Spleen (tissue), 11 donors: ENCODE data around the gene FTO. TPM values are rescaled to one million over a fixed set of nuclear protein-coding genes. Genes with fewer than 3 reads are reported as not detected.
"Not testable (repeated sequence)": the region's sequence is repeated elsewhere in the genome, so short reads cannot be mapped to it uniquely, and the experiment has no call there.

Source experiments
- DNase-seq: peaks from one replicate; pipeline ENCODE4 v3.0.0-alpha.2; 2020
- H3K27ac ChIP-seq, 8 donors: fragments of 200-600 bp; sonication (generic) in 7 of 8; 1 replicate in 4 of 8; 2 replicates in 4 of 8; pipeline versions ENCODE4 v1.5.0 to v1.8.0; 2016 to 2021; ENCODE audit warnings: inconsistent platforms in 4 of 8, mild to moderate bottlenecking in 4 of 8, moderate library complexity in 1 of 8
- H3K27me3 ChIP-seq, 7 donors: fragments of 200-600 bp; sonication (generic) in 6 of 7; replicated peaks in 1 of 7; 1 replicate in 4 of 7; 2 replicates in 3 of 7; pipeline versions ENCODE4 v1.5.0 to v1.8.0; 2016 to 2021; ENCODE audit warnings: inconsistent platforms in 3 of 7, mild to moderate bottlenecking in 1 of 7
- H3K36me3 ChIP-seq, 6 donors: fragments of 200-600 bp; sonication (generic) in 5 of 6; 1 replicate in 4 of 6; 2 replicates in 2 of 6; pipeline versions ENCODE4 v1.5.0 to v1.8.0; 2016 to 2021; ENCODE audit warnings: inconsistent platforms in 2 of 6
- H3K4me1 ChIP-seq, 6 donors: fragments of 200-600 bp; sonication (generic) in 5 of 6; 1 replicate in 3 of 6; 2 replicates in 3 of 6; pipeline versions ENCODE4 v1.5.0 to v1.8.0; 2016 to 2021; ENCODE audit warnings: inconsistent platforms in 3 of 6
- H3K4me3 ChIP-seq, 8 donors: fragments of 200-600 bp; sonication (generic) in 7 of 8; 1 replicate in 4 of 8; 2 replicates in 4 of 8; pipeline versions ENCODE4 v1.5.0 to v1.8.0; 2016 to 2021; ENCODE audit warnings: inconsistent platforms in 4 of 8, mild to moderate bottlenecking in 4 of 8, moderate library complexity in 2 of 8
- H3K9me3 ChIP-seq, 8 donors: fragments of 200-600 bp; sonication (generic) in 7 of 8; 1 replicate in 4 of 8; 2 replicates in 4 of 8; pipeline versions ENCODE4 v1.5.0 to v1.8.0; 2016 to 2021; ENCODE audit warnings: inconsistent platforms in 4 of 8
- POLR2A ChIP-seq, 3 donors: fragments of 450-650 bp; IDR thresholded peaks; one replicate each; pipeline ENCODE4 v1.5.1; 2017; ENCODE audit warnings: antibody characterized with exemption in 3 of 3, mild to moderate bottlenecking in 1 of 3
- POLR2AphosphoS5 ChIP-seq, 3 donors: sonication (generic); formaldehyde crosslinking; IDR thresholded peaks; one replicate each; pipeline ENCODE4 v1.5.1; 2017; ENCODE audit warnings: antibody characterized with exemption in 3 of 3
- WGBS, 5 donors: extraction: QIAGEN DNeasy Blood & Tissue Kit in 3 of 5; methylation state at CpG; one replicate each; pipeline versions ENCODE4 v1.1.5 to v1.1.7; 2013 to 2018; 5-methylcytosine and 5-hydroxymethylcytosine counted together
- intact Hi-C: fragments of 100-400 bp; cut with DNase I; formaldehyde crosslinking; loops from one replicate; pipeline ENCODE4 v1.15.0; 2023; ENCODE audit warnings: low total_unique reads
- polyA plus RNA-seq, 3 donors: library from polyadenylated mRNA; stranded (reverse); fragments of 200-250 nt; gene quantifications; one replicate each; pipeline ENCODE4 v1.2.1, GENCODE V29; 2013
- total RNA-seq, 7 donors: library from RNA; depleted of rRNA in 3 of 7; stranded (reverse); fragments of >200 nt in 3 of 7; fragmentation: NEBNext Ultra II Directional in 4 of 7; extraction: Animal tissue kit (Norgen Biotek cat#: 25700) in 4 of 7; gene quantifications; one replicate each; pipeline versions ENCODE4 v1.1.0 to v1.2.1, GENCODE V29; 2016 to 2021
- TF ChIP-seq, protein P1 (sequence below), 11 experiments: fragments of 200-600 bp in 7 of 11; fragments of 450-650 bp in 4 of 11; sonication (generic) in 4 of 11; IDR thresholded peaks in 8 of 11; conservative IDR thresholded peaks in 3 of 11; 1 replicate in 7 of 11; 2 replicates in 4 of 11; pipeline versions ENCODE4 v1.4.0 to v1.8.0; 2016 to 2021; ENCODE audit warnings: antibody characterized with exemption in 11 of 11, inconsistent platforms in 4 of 11, mild to moderate bottlenecking in 1 of 11
- donor health status: healthy with polysubstance abuse.
- donor health status: DM: no; HTN: no; CAD: no; lungs with moderate emphysema.
- donor health status: DM: no; HTN: no; CAD: no.
- donor health status: Bipolar disorder and iron deficiency.
- donor health status: healthy.
- donor health status: DM: no; HTN: no; CAD: no.
- donor health status: DM: yes; HTN: yes; CAD: no.

The FTO gene
- total and polyA plus RNA-seq, 10 donors: 6.8 to 89.8 (median 68.4) TPM

DNA sequence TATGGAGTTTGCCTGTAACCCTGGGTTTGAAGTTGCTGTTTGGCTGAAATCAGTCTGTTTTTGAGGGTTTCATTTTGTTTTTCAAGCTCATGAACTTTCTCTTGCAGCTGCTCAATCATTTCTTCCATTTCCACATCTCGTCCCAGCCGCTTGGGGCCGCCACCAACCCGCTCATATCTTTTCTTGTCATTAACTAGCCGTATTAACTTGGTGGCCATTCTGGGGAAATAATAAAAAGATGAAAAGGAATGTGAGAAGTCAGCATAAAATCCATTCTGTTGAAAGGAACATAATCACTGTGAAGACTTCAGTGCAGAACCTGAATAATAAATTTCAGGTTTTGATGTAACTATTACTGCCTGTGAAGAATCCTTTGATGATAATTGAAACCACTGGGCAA lies 11.8 kb upstream of the FTO start:
- TF ChIP-seq POLR2A (IDR thresholded peaks at IDR 0.05) (no peak), POLR2AphosphoS5 (IDR thresholded peaks at IDR 0.05) (no peak)
- TF ChIP-seq, protein P1, sequence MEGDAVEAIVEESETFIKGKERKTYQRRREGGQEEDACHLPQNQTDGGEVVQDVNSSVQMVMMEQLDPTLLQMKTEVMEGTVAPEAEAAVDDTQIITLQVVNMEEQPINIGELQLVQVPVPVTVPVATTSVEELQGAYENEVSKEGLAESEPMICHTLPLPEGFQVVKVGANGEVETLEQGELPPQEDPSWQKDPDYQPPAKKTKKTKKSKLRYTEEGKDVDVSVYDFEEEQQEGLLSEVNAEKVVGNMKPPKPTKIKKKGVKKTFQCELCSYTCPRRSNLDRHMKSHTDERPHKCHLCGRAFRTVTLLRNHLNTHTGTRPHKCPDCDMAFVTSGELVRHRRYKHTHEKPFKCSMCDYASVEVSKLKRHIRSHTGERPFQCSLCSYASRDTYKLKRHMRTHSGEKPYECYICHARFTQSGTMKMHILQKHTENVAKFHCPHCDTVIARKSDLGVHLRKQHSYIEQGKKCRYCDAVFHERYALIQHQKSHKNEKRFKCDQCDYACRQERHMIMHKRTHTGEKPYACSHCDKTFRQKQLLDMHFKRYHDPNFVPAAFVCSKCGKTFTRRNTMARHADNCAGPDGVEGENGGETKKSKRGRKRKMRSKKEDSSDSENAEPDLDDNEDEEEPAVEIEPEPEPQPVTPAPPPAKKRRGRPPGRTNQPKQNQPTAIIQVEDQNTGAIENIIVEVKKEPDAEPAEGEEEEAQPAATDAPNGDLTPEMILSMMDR (IDR thresholded peaks at IDR 0.05 in 8 of 11, conservative IDR thresholded peaks at IDR 0.05 in 3 of 11): no peak
- intact Hi-C loops: no loop called here
- Histone ChIP-seq H3K27ac (no peak overlapping the region), H3K27me3 (no peaks in the 10 kb centered on the region), H3K9me3 (no peaks in the 10 kb centered on the region), H3K4me1 (no peaks in the 10 kb centered on the region), H3K4me3 (no peak overlapping the region), H3K36me3 (peaks cover 0 to 20% (median 0%) of the 10 kb centered on the region in 6 donors)
- DNase-seq: no peak
- 91 to 98% (median 93%) methylated on average over 5 of the region's 5 CpGs for WGBS, 5 donors

DNA sequence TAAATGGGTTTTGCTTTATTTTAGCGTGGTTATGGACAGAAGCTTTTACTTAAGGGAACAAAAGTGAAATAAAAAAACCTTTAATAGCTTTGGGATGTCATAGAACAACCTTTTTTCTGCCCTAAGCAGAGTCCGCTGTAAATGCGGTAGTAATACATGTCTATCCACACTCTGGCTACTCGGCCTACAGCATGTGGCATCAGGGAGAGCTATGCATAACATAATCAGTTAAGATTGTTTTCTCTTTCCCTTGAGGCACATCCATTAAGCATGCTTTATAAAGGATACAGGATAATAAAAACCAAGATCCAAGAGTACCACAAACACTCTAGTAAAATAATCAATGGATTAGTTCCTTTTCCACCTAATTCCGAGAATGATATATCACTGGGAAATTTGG lies 10.6 kb upstream of the FTO start:
- Histone ChIP-seq H3K27me3 (no peaks in the 10 kb centered on the region), H3K4me3 (no peak overlapping the region), H3K9me3 (no peaks in the 10 kb centered on the region), H3K36me3 (peaks cover 0 to 20% (median 0%) of the 10 kb centered on the region in 6 donors), H3K4me1 (no peaks in the 10 kb centered on the region), H3K27ac (no peak overlapping the region)
- no peak for DNase-seq
- intact Hi-C loops: no loop called here
- WGBS, 5 donors: 94 to 98% (median 97%) methylated on average over 5 of the region's 5 CpGs
- TF ChIP-seq POLR2A (IDR thresholded peaks at IDR 0.05) (no peak), POLR2AphosphoS5 (IDR thresholded peaks at IDR 0.05) (no peak)
- TF ChIP-seq, protein P1 (IDR thresholded peaks at IDR 0.05 in 8 of 11, conservative IDR thresholded peaks at IDR 0.05 in 3 of 11): no peak

DNA sequence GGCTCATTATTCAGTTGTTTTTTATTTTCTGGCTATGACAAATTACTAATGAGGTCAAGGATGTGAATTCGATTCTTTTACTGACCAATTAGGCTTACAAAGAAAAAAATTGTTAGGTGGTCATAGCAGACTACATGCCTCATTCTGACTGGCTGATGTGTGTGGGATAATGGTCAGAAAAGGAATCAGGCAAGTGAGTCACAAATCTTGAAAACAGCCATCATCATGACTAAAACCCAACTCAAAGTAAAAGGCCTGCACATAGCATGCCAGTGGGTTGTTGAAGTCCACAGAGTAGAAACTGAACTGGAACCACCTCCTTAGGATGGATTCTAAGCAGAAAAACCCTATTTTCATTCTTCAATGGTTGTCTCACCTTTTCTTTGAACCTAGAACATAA lies 8.9 kb upstream of the FTO start:
- Histone ChIP-seq H3K9me3 (no peaks in the 10 kb centered on the region), H3K4me3 (no peak overlapping the region), H3K27ac (no peak overlapping the region), H3K4me1 (no peaks in the 10 kb centered on the region), H3K36me3 (peaks cover 0 to 20% (median 0%) of the 10 kb centered on the region in 6 donors), H3K27me3 (no peaks in the 10 kb centered on the region)
- no peak for DNase-seq
- WGBS, 5 donors: 95 to 98% (median 97%) methylated on average over 1 of the region's 1 CpG
- intact Hi-C loops: no loop called here
- TF ChIP-seq, protein P1 (IDR thresholded peaks at IDR 0.05 in 8 of 11, conservative IDR thresholded peaks at IDR 0.05 in 3 of 11): no peak
- TF ChIP-seq POLR2A (IDR thresholded peaks at IDR 0.05) (no peak), POLR2AphosphoS5 (IDR thresholded peaks at IDR 0.05) (no peak)

DNA sequence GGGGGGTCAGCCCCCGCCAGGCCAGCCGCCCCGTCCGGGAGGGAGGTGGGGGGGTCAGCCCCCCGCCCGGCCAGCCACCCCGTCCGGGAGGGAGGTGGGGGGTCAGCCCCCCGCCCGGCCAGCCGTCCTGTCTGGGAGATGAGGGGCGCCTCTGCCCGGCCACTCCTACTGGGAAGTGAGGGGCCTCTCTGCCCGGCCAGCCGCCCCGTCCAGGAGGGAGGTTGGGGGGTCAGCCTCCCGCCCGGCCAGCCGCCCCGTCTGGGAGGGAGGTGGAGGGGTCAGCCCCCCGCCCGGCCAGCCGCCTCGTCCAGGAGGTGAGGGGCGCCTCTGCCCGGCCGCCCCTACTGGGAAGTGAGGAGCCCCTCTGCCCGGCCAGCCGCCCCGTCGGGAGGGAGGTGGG lies 5.7 kb upstream of the FTO start:
- DNase-seq, H3K36me3 ChIP-seq, intact Hi-C loops, H3K9me3 ChIP-seq, H3K27ac ChIP-seq, H3K27me3 ChIP-seq, H3K4me3 ChIP-seq, H3K4me1 ChIP-seq: not testable (repeated sequence)
- 89 to 98% (median 96%) methylated on average over 8 to 30 of the region's 31 CpGs; no CpG with 5 or more reads in 1 of the 5 donors for WGBS, 5 donors

DNA sequence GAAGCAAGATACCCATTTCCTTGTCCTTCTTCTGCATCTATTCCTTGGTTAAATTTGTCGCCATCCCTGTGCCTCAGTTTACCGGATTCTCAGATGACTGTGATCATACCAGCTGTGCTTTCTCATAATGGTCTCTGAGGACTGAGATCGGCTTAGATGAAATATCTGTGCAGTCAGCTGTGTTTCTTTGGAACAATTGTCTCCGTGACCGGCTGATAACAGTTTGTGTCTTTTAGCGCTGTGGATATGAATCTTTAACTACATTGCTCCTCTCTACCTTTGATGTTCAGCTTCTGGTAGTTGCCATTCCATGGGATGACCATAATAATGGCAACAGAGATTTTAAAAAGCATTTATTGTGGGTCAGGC lies 473 bp downstream of the FTO start:
- DNase-seq: no peak
- Histone ChIP-seq H3K27me3 (no peaks in the 10 kb centered on the region), H3K9me3 (no peaks in the 10 kb centered on the region), H3K36me3 (no peaks in the 10 kb centered on the region), H3K4me3 (peak overlapping the region; percentile 64 to 96 (median 76)), H3K4me1 (peaks cover 9 to 45% (median 25%) of the 10 kb centered on the region in 6 donors), H3K27ac (peak overlapping the region; percentile 7 to 84 (median 75))
- WGBS, 5 donors: 20 to 29% (median 26%) methylated on average over 6 of the region's 6 CpGs
- intact Hi-C loops: no loop called here
- TF ChIP-seq, protein P1 (IDR thresholded peaks at IDR 0.05 in 8 of 11, conservative IDR thresholded peaks at IDR 0.05 in 3 of 11): no peak
